ENCODE data around the gene SCN9A. TPM values are rescaled to one million over a fixed set of nuclear protein-coding genes. Genes with fewer than 3 reads are reported as not detected.

SCN9A gene
- total and polyA plus RNA-seq, 2 of the 4 experiments (the other 2 are of a cell fraction): 40.1 to 135 TPM

GRCh38 chr2:166382448-166382847, 6.7 kb upstream of the SCN9A start:
- H4K8ac ChIP-seq (ENCODE audit: low read depth in 2 of 2, low read length in 2 of 2): no peak overlapping the region
- H3K56ac ChIP-seq (ENCODE audit: extremely low read depth, insufficient read depth, low read length): no peak overlapping the region
- no peak overlapping the region for H2BK15ac ChIP-seq (ENCODE audit: low read depth, low read length)
- TF ChIP-seq CEBPB (IDR thresholded peaks at IDR 0.05; ENCODE audit: low read depth, low read length) (no peak), MAFK (IDR thresholded peaks at IDR 0.05; ENCODE audit: low read depth, low read length) (no peak), ELK1 (IDR thresholded peaks at IDR 0.05; ENCODE audit: borderline replicate concordance, low read depth, low read length) (no peak), POLR2A (IDR thresholded peaks at IDR 0.05; ENCODE audit: low read depth, low read length) (no peak), FOS (IDR thresholded peaks at IDR 0.05; ENCODE audit: low read depth, low read length) (no peak), RFX5 (IDR thresholded peaks at IDR 0.05; ENCODE audit: low read depth, low read length) (no peak), RAD21 (IDR thresholded peaks at IDR 0.05; ENCODE audit: low read length) (no peak), MXI1 (IDR thresholded peaks at IDR 0.05; ENCODE audit: borderline replicate concordance, low read depth, low read length) (no peak), RCOR1 (IDR thresholded peaks at IDR 0.05; ENCODE audit: insufficient replicate concordance, low read length) (no peak), BHLHE40 (IDR thresholded peaks at IDR 0.05; ENCODE audit: low read depth, low read length) (no peak)
- H3K79me1 ChIP-seq (ENCODE audit: low read depth in 1 of 2, low read length in 2 of 2): no peaks in the 10 kb centered on the region
- H3K9me3 ChIP-seq (ENCODE audit: control insufficient read depth, insufficient read depth, low read length): no peaks in the 10 kb centered on the region
- ATAC-seq (ENCODE audit: low read depth) (no peak), DNase-seq (no peak)
- in situ Hi-C loops (cut with MboI; ENCODE audit: low sequenced_read_pairs) (loop anchor here (10.0 kb wide), 1 partner anchor 198 kb away; no protein-coding TSS in a partner anchor), dilution Hi-C loops (cut with HindIII; ENCODE audit: low sequenced_read_pairs, unreplicated experiment) (no loop called here), intact Hi-C loops (cut with micrococcal nuclease) (no loop called here)
- H4K91ac ChIP-seq (ENCODE audit: insufficient read depth, low read depth, low read length): no peak overlapping the region
- no peaks in the 10 kb centered on the region for H4K20me1 ChIP-seq (ENCODE audit: insufficient read depth, low read length)
- H2AK9ac ChIP-seq (replicated peaks; ENCODE audit: low read depth, low read length, poor library complexity): no peak overlapping the region
- 0 out of 2 replicates have a peak, but pooled peaks cover 2% of the 10 kb centered on the region for H3K9me1 ChIP-seq (ENCODE audit: insufficient read depth, low read length)
- H3K27ac ChIP-seq (ENCODE audit: insufficient read depth, low read length): no peak overlapping the region
- no peak overlapping the region for H4K5ac ChIP-seq (ENCODE audit: low read depth, low read length)
- H3K4me3 ChIP-seq (ENCODE audit: insufficient read depth, low read depth, low read length): no peak overlapping the region
- H3K36me3 ChIP-seq (ENCODE audit: control insufficient read depth, insufficient read depth, low read length): no peaks in the 10 kb centered on the region
- POLR2A ChIA-PET (ENCODE audit: unreplicated experiment): no interaction called here
- H3K23ac ChIP-seq (ENCODE audit: low read depth, low read length): no peak overlapping the region
- no peaks in the 10 kb centered on the region for H3K4me1 ChIP-seq (ENCODE audit: control insufficient read depth, insufficient read depth, low read length)
- no peaks in the 10 kb centered on the region for H3K27me3 ChIP-seq (ENCODE audit: control insufficient read depth, insufficient read depth, low read length)
- H3K4ac ChIP-seq (ENCODE audit: low read depth, low read length): no peak overlapping the region
- H2BK20ac ChIP-seq (ENCODE audit: low read depth, low read length): no peak overlapping the region
- no peak overlapping the region for H2BK120ac ChIP-seq (ENCODE audit: low read depth, low read length)
- no peak overlapping the region for H3K18ac ChIP-seq (ENCODE audit: low read depth, low read length)
- H3K4me2 ChIP-seq (ENCODE audit: low read depth, low read length): no peak overlapping the region
- H2BK5ac ChIP-seq (ENCODE audit: low read depth, low read length, poor library complexity, severe bottlenecking): no peak overlapping the region
- no CpG with 5 or more reads among the region's 3 CpGs for WGBS, 2 experiments (ENCODE audit: extremely low coverage in 2 of 2, insufficient read length in 1 of 2)
- CTCF ChIA-PET: interaction anchor here (0.6 kb wide), 1 partner anchor 201 kb away, joined by 6 read pairs; no protein-coding TSS in a partner anchor
- H3K9ac ChIP-seq (ENCODE audit: low read depth, low read length): no peak overlapping the region
- H3K14ac ChIP-seq (replicated peaks; ENCODE audit: low read depth, low read length): no peak overlapping the region
- no TSS peak for BruUV-seq (replicated peaks)
- no peak overlapping the region for H2AK5ac ChIP-seq (ENCODE audit: low read depth, low read length)
- H2AFZ ChIP-seq (replicated peaks; ENCODE audit: low read length, poor library complexity): no peak overlapping the region
